GM19043 (cell line): ENCODE results near the gene MTHFD2L.
"Not testable (repeated sequence)": the region's sequence is repeated elsewhere in the genome, so short reads cannot be mapped to it uniquely, and the experiment has no call there.

Experiments used
- ATAC-seq: cut with Tn5 transposase; IDR thresholded peaks from one replicate; pipeline ENCODE4 v1.9.1; 2021; ENCODE audit warnings: low read depth; ENCODE audit not compliant: unreplicated experiment

Gene MTHFD2L

GRCh38 chr4:74157561-74158465 is at the start of gene MTHFD2L:
Gene MTHFD2L, plus strand, starts transcription at chr4:74158118. Its CDS starts 21 bp downstream, at chr4:74158139.
- ATAC-seq: peak; percentile 96

- ATAC-seq: no peak
These were observed 49.3 kb upstream of the MTHFD2L start for GRCh38 chr4:74108457-74109115.

- ATAC-seq: no peak
These were observed 48.6 kb upstream of the MTHFD2L start for GRCh38 chr4:74109116-74109869.

GRCh38 chr4:74109870-74110605 is 47.9 kb upstream of the MTHFD2L start:
- ATAC-seq: no peak

GRCh38 chr4:74110670-74111069 is 47.2 kb upstream of the MTHFD2L start:
- no peak for ATAC-seq

GRCh38 chr4:74111306-74111975 is 46.5 kb upstream of the MTHFD2L start:
- ATAC-seq: no peak

- ATAC-seq: no peak
These were observed 45.9 kb upstream of the MTHFD2L start for GRCh38 chr4:74111990-74112389.

GRCh38 chr4:74112399-74113105 is 45.4 kb upstream of the MTHFD2L start:
- ATAC-seq: no peak

GRCh38 chr4:74114234-74114633 is 43.7 kb upstream of the MTHFD2L start:
- ATAC-seq: no peak

GRCh38 chr4:74117024-74117534 is 40.8 kb upstream of the MTHFD2L start:
- ATAC-seq: no peak

- ATAC-seq: no peak
These were observed 39.1 kb upstream of the MTHFD2L start for GRCh38 chr4:74118600-74119338.

GRCh38 chr4:74120086-74120485 is 37.8 kb upstream of the MTHFD2L start:
- ATAC-seq: no peak

- no peak for ATAC-seq
These were observed 36.0 kb upstream of the MTHFD2L start for GRCh38 chr4:74121643-74122579.

GRCh38 chr4:74123065-74123728 is 34.7 kb upstream of the MTHFD2L start:
- no peak for ATAC-seq

- ATAC-seq: no peak
These were observed 32.9 kb upstream of the MTHFD2L start for GRCh38 chr4:74125029-74125428.

- ATAC-seq: no peak
These were observed 30.2 kb upstream of the MTHFD2L start for GRCh38 chr4:74127745-74128144.

- ATAC-seq: not testable (repeated sequence)
These were observed 27.1 kb upstream of the MTHFD2L start for GRCh38 chr4:74130843-74131242.
